ENCODE results near the gene RAPGEF5.

RAPGEF5 gene

DNA sequence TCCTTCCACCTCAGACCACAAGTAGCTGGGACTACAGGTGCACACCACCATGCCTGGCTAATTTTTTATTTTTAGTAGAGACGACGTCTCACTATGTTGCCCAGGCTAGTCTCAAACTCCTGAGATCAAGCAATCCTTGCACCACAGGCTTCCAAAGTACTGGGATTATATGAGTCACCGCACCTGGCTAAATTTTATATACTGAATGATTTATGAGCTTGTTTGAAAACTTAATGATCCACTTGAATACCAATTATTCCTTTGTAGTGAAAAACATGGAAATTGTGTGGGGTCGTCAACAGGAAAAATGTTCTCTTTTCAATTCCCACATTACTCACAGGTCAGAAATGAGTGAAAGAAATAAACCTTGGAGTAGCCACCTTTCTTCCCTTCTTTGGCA, 31.3 kb downstream of the RAPGEF5 start:
- DNase-seq (ENCODE audit: low read depth), result no peak
- H3K4me3 ChIP-seq (ENCODE audit: low read length), result no peak overlapping the region
- TF ChIP-seq CTCF (conservative IDR thresholded peaks at IDR 0.05; ENCODE audit: low read depth, low read length), result no peak

- no peak overlapping the region for H3K4me3 ChIP-seq (ENCODE audit: low read length)
- TF ChIP-seq CTCF (conservative IDR thresholded peaks at IDR 0.05; ENCODE audit: low read depth, low read length), result no peak
- no peak for DNase-seq (ENCODE audit: low read depth)
These were observed 33.2 kb downstream of the RAPGEF5 start for GRCh38 chr7:22323714-22324113.

GRCh38 chr7:22320416-22320815, 36.5 kb downstream of the RAPGEF5 start:
- no peak for TF ChIP-seq CTCF (conservative IDR thresholded peaks at IDR 0.05; ENCODE audit: low read depth, low read length)
- H3K4me3 ChIP-seq (ENCODE audit: low read length), result no peak overlapping the region
- no peak for DNase-seq (ENCODE audit: low read depth)

DNA sequence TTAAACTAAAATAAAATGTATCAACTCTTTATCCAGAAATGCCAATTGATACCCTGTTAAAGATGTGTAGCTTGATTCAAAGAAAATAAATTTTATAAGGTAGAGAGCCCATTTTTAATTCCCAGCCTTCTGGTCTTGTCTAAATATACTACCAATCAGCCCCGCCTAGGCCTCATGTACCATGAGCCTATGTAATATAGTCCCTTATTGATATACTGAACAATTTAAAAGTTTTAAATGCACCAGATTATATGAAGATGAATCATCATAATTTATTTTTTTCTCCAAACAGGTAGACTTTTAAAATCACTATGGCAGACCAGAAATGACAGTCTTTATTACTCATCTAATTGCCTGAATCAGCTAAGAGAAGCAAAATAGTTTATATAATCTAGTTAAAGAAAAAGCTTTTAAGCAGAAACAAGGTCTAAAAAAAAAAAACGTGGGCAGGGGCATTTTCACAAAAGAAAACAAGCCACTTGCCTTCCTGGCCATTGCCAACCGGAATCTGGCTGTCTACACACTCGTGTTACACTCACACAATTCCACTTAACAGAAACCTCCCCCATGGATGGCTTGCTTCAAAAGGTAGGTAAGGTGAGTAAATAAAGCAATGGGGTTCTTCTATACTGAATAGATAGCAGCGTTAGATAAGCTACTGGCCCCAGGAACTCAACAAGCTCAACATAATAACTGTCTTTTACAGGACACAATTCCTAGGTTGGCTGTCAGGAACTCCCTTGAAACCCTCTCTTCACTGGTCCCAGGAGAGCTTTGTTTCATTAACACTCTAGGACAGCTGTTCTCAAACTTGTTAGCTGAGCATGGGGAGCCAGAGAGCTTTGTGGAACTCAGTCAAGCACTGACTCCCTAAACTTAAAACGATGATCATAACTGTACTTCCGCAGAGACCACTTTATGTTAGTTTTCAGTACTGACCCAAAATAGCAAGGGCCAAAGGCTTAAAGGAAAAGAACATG, 37.2 kb downstream of the RAPGEF5 start:
- H3K4me3 ChIP-seq (ENCODE audit: low read length), result no peak overlapping the region
- no peak for DNase-seq (ENCODE audit: low read depth)
- TF ChIP-seq CTCF (conservative IDR thresholded peaks at IDR 0.05; ENCODE audit: low read depth, low read length), result no peak

DNA sequence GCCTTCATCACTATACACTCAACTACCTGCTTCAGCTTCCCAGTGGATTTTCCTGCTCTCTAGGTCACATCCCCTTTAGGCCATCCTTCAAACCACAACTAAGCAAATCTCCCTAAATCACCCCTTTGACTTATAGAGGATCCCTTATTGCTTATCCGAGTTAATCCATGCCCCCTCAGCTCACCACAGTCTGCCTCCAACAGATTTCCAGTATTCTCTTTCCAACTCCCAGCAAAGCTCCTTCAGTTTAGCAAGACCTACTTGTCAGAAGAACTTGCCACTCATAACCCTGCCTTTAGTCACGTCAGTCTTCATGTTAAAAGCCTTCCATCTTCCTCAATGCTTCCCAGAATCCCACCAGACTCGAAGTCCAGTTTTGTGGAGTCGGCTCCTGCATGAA, 38.6 kb downstream of the RAPGEF5 start:
- no peak for DNase-seq (ENCODE audit: low read depth)
- no peak overlapping the region for H3K4me3 ChIP-seq (ENCODE audit: low read length)
- no peak for TF ChIP-seq CTCF (conservative IDR thresholded peaks at IDR 0.05; ENCODE audit: low read depth, low read length)

DNA sequence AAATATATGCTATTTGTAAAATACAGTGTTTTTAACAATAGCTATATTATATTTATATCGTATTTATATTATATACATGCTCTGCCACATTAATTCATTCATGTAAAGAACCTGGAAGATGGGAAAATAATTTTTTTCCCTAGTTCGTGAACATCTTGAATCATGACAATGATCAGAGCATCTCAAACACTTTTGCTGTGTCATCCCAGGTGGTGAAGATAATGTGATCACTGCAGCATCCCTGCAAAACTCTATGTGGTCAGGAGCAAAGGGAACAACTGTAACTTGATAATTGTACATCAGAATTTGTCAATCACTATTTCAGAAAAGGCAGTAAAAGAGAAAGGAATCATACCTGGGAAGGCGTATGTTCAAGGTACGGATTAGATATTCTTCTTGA, 39.3 kb downstream of the RAPGEF5 start:
- no peak for DNase-seq (ENCODE audit: low read depth)
- no peak for TF ChIP-seq CTCF (conservative IDR thresholded peaks at IDR 0.05; ENCODE audit: low read depth, low read length)
- no peak overlapping the region for H3K4me3 ChIP-seq (ENCODE audit: low read length)

- no peak for DNase-seq (ENCODE audit: low read depth)
- no peak overlapping the region for H3K4me3 ChIP-seq (ENCODE audit: low read length)
- TF ChIP-seq CTCF (conservative IDR thresholded peaks at IDR 0.05; ENCODE audit: low read depth, low read length), result no peak
These were observed 40.0 kb downstream of the RAPGEF5 start for GRCh38 chr7:22316914-22317313.

All from retinal pigment epithelial cell (primary cell).